Fibroblast of peridontal ligament (primary cell): ENCODE measurements around the gene WNT4.

Source experiments
- DNase-seq: peaks from one replicate; pipeline ENCODE4 v3.0.0-alpha.2; 2010; ENCODE audit errors: extremely low read depth

Gene WNT4

DNA sequence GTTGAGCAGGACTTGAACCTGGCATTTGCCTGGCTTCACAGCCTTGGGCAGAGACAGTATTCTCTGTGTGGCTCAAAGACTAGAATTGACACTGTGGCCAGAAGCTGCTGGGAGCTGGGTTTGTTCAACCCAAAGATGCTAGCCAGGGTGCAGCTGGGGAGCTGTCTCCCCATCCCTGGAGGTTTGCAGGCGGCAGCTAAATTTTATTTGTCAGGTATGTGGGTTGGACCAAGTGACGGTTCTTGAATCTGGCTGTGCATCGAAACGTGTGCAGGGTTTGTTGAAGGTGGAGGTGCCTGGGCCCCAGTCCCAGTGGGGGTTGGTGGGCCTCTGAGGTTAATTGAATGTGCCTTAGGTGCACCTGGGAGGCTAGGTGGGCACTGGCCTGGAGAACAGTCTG, 11.8 kb downstream of the WNT4 start:
- no peak for DNase-seq

DNA sequence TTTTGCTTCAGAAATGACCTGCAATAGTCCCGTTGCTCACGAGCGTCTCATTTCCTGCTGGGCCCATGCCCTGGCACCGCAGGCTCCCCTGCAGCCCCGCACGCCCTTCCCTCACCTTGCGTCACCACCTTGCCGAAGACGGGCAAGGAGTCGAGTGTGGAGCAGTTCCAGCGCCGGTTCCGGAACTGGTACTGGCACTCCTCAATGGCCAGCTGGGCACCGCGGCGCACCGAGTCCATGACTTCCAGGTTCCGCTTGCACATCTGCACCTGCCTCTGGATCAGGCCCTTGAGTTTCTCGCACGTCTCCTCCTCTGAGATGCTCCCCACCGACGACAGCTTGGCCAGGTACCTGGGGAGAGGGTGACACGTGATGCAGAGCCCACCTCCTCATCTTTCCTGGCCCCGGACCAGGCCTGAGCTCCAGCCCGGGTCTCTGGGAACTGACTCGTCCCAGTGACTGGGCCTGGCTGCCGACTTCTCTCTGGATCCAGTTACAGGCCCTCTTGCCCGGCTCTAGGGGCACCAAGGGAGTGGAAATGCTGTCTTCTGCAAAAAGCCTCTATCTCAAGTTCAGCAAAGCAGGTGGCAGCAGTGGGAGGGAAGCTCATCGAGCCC, 13.3 kb downstream of the WNT4 start:
- no peak for DNase-seq

DNA sequence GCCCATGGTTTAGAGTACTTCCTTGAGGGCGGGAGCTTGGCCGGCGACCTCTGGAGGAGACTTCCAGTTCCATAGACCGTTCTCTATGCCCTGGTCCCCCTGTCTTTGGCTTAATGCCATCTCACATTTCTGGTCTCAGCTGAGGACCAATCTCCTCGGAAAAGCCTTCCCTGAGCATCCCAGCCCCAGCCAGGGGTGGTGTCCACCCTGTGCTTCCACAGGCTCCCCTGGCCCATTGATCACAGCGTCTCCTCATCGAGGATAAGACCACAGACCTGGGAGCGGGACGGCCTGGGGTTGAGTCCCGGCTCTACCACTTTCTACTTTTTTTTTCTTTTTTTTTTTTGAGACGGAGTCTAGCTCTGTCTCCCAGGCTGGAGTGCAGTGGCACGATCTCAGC, 14.5 kb downstream of the WNT4 start:
- DNase-seq: no peak

DNA sequence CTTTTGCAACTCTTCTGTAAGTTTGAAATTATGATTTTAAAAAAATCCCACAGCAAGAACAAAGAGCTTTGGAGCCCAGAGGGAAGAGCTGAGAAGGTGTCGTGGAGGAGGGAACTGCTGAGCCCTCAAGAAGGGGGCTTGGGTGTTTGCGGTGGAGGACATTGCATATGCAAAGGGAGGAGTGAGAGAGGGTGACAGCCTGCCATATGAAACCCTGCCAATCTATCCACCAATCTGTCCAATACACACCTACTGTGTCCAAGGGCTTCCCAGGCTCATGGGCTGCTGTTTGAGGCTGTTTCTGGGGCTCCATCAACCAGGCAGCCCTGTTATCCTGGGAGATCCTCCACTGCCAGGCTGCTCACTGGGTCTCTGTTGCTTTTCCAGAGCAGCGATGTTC, 15.2 kb downstream of the WNT4 start:
- no peak for DNase-seq

DNA sequence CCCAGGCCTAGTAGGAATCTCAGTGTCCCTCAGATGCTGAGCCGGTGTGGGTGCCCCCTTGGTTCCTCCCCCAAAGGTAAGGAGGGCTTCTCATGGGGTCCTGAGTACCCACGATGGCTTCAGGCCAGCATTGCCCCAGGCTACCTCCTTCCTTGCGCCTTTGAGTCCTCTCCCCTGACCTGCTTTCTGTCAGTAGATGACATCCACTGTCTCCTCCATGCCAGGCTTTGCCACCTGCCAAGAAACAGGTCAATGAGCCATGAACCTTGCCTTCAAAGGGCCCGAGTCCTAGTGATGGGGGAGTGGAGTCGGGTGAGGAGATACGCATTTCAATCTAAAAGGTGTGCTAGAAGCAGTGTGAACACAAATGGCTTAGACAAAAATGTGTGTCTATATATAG, 15.6 kb downstream of the WNT4 start:
- DNase-seq: no peak

DNA sequence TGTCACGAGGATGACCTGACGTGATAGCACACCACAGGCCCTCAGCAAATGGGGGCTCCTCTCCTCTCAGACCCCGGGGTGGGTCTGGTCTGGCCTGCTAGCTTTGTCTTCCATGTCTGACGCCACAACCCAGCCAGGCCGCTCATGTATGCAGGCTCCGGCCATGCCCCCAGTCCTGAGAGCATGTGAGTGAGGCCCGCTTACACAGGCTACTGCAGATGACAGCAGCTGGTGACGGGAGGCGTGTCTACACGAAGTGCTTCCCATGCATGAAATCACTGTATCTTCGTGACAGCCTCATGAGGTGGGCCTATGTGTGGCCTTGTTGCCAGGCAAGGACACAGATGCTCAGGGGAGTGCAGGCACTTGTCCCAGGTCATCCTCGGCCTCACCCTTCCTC, 16.4 kb downstream of the WNT4 start:
- no peak for DNase-seq

DNA sequence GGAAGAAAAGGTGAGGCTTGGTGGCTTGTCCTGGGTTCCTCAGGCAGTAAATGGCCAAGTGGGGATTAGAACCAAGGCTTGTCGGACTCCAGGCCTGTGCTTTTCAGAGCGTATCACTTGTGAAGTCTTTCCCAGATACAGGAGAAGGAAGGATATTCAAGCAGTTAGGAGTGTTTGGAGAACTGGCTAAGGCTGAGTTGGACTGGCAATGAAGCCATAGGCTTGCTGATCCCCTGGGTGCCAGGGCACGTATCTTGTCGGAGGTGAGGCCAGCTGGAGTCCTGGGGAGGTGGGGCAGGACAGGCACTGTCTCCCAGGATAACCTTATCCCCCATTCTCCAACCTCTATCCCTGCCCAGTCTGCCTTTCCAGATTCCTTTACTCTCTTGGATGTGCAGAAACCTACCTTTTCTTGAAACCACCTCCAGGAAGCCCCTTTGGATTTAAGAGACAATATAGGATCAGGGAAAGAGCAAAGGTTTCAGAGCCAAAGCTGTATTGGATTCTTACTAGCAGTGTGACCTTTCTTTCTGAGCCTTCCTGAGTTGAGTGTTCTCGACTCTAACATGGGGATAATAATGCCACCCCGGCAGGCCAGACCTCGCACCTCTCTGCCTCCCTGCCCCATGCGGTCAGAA, 18.2 kb downstream of the WNT4 start:
- no peak for DNase-seq

DNA sequence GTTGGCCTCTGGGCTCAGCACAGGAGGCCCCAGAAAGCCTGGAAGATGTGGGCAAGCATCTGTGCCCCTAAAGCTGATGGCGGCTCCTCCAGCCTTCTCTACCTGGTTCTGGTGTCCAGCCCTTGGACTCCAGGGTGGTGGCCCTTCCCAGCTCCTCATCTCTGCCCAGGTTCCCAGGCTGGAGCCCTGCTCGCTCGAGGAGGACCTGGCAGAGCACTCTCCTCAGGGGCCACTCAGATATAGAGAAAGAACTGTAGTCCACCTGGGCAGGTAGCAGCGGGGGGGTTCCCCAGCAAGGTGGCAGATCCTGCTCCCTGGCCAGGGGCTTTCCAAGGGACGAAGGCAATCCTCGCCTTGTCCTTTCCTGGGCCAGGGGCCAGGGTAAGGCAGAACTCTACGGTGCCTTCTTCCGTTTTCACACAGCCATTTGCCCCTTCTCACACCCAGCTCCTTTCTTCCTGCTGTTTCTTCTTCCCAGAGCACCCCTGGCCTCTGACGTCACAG, 18.9 kb downstream of the WNT4 start:
- no peak for DNase-seq

DNA sequence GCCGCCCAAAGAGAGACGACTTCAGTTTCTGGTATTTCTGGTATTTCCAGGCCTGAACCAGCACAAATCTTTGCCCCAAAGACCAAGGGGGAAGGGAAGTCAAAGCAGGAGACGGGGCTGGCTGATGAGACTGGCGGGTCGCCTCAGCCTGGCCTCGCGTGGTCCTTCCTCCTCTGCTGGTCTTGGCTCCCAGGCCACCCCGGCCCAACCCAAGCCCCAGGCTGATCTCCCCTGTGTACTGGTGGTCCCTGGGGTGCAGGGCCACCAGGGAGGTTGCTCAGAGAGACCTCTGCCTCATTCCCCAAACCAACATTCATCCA, 19.9 kb downstream of the WNT4 start:
- no peak for DNase-seq

DNA sequence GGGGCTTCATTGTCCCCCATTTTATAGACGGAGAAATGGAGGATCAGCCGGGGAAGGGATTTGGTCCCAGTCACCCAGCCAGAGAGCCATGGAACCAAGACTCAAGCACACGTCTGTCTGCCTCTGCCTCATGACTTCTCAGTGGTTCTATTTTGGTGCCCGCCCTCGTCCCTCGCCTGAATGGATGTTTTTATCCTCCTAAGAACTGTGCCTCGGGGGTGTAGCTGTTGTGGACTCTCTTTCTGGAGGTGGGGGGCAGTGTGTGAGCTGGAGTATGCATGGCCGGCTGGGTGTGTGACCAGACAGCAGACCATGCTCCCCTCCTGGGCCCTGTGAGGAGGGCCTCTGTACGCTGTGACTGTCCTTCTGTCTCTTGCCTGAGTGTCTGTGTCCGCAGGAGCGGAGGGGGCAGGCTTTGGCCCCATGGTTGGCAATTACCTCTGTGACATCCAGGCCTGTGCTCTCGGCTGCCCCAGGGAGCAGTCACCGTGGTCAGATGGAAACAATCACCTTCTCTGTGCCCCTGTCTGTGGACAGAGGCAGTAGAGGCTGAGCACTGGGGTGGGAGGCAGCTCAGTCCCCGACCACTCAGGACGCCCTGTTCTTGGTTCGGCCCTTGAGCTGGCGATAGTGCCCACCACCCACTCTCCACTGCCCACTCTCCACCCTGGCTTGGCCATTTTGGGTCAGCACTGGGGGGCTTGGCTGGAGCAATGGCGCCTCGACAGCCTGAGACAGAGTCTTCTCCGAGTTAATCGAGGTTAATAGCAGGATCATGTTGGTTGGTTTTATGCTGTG, 20.4 kb downstream of the WNT4 start:
- DNase-seq: no peak

DNA sequence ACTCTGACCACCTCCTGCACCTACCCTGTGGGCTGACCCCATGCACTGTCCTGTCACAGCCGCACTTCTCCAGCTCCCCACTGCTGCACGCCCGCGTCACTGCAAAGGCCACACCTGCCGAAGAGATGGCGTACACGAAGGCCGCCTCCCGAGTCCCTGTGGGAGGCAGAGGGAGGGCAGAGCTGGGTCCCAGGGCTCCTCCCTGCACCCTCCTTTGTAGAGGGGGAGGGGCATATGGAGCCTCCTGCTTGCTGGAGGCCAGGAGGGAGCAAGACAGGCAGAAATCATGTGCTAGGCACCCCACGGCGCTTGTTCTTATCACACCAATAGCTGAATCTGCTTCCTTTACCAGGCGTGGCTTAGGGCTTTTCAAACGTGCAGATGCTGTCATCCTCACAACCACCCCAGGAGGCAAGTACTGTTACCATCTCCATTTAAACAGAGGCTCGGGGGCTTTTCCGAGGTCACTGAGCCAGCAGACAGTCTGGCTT, 21.4 kb downstream of the WNT4 start:
- DNase-seq: no peak

DNA sequence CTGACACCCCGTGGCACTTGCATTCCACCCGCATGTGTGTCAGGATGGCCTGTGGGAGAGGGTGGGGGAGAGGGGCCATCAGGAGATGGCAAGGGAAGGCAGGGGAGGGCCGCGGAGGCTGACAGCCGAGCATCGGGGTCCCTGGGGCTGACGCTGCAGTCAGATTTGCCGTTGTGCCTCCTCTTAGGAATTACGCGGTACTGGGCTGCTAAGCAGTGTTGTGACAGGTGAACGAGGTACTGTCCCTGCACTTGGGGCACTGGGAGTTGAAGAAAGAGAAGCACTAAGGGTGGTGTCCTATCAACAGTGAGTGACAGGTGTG, 22.5 kb downstream of the WNT4 start:
- no peak for DNase-seq

DNA sequence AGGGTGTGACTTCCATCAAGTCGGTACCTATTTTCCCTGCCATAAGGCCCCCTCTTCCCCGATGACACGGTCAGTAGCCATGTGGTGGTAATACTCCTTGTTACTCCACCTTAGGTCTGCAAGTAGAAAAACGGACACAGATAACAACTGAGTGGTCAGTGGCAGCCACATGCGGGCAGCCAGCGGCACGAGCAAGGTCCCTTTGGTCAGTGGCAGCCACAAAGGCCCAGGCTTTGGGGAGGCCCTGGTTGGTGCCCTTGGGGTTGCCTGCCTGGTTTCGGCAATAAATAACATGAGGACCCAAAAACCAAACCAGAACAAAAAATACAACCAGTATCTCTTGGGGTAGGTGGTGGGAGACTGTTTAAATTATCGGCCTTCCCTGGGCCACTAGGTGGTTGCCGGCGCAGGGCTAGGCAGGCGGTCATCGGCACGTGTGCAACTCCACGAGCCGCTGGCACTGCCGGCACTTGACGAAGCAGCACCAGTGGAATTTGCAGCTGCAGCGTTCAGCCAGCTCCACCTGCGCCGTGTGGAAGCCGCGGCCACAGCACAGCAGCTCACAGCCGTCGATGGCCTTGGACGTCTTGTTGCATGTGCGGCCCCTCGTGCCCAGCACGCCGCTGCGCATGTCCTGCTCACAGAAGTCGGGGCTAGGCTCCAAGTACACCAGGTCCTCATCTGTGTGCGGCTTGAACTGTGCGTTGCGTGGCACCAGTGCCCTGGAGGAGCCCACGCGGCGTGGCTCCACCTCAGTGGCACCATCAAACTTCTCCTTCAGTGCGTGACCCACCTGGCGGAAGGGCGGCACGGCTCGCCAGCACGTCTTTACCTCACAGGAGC, 23.1 kb downstream of the WNT4 start:
- DNase-seq: no peak

DNA sequence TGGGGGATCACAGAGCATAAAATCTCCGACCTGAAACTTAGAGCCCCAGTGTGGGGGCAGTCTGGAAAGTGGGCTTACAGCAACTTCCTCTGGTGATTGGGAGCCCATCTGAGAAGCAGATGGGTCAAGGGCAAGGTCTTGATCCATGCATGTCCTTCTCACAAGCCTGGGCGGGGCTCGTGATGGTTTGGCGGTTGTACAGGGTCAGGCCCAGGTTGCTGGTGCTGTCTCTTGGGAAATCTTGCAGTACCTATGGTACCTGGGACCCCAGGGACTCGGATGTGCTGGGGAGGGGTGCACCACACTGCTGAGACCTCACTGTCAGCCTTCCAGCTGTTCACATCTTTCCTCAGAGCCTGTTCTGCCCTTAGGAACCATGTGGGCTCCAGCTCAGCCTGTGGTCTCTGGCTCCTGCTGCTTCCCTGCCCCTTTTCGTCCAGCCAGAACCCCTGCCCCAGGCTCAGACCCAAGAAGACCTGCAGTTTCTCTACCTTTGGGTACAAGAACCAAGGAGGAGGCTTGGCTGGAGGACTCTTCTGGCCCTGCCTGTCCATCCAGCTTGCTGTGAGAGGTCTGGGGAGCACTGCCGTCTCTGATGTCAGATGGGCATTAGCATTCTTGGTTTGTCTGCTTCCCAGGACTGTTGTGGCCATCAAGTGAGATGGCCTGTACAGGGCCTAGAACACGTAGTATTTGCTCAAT, 24.5 kb downstream of the WNT4 start:
- no peak for DNase-seq

DNA sequence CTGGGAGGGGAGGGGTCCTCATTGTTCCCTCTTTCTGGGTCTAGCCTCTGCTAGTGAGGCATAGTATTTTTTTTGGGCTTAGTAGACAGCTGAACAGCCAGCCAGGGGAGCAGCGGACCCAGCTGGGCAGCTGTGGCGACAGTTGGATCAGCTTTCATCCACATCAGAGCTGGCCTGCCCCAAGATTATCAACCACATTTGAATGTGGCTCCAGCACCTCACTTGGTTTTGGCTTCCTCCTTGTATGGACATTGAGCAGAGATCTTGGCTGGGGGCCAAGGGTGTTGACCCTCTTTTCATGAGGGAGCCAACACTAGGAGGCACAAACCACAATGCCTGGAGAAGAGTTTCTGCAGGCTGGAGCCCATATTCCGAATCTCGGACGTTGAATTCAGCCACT, 25.0 kb downstream of the WNT4 start:
- peak; percentile 19 for DNase-seq

DNA sequence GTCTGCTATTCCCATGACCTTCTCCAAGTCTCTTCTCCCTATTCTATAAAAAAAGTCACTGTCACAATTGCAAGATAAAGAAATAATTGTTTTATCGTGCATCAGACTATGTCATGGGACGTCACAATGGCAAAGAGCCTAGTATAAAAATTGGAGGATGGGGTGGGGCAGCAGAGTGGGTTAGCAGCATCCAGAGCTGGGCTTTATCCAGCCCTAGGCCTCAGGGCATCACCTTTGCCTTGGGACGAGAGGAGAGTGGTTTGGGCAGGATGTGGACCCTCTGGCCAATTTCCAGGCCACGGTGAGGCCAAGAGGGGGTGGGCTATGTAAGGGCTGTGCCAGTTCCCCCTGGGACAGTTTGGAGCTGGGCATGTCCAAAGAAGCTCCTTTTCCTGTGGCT, 25.7 kb downstream of the WNT4 start:
- DNase-seq: no peak

DNA sequence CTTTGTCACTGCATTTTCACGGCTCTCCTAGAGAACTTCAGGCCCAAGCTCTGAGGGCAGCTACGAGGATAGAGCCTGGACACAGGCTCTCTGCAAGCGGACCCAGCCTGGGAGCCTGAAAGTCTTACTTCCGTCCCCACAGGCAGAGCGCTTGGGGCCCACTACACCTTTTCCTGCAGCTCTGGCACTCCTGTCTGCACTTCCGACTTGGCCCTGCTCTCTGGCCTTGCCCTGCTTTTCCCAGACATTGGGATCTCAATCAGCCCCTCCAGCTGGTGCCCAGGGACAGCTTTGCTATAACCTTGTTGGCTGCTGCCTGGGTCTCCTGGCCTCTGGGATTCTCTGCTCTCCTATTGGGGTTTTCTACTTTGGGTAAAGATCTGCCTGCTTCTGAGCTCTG, 27.6 kb downstream of the WNT4 start:
- no peak for DNase-seq

DNA sequence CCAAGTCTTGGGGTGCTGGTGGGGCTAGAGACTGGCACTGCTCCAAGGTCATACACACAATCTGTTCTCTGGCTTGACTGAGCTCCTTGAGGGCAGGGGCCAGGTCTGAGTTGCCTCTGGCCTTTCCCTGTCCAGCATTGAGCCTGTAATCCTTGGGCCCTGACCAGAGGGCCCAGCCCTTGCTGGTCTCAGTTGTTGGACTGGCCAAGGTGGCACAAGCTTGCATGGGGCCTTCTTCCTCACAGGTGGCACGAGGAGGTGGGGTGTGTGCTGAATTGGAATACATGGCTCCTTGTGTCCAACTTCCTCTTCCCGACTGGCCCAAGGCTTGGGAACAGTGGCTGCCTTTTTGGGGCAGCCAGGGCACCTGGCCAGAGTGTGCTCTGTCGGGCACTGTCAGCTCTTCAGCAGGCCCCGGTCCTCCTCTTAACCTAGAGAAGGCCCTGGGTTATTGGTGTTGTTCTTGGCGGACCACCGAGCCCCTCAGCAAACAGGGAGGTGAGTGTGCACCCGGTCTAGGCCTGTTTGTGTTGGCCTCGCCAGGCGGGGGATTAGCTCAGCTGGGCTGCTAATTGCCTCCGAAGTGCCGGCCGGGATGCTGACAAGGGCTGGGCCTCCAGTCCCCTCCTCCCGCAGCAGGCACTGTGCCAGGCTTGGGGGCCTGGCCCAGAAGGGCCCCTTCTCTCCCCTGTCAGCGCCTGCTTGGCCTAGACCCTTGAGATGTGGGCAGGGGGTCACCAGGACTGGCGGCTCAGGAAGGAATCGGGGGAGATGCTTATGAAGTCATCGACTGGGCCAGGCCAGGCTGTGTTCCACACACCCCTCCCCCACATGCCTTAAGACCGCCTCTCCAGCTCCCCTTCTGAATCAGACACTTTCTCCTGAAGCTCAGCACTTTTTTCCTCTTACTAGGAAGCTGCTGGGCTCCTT, 28.5 kb downstream of the WNT4 start:
- DNase-seq: peak; percentile 23

DNA sequence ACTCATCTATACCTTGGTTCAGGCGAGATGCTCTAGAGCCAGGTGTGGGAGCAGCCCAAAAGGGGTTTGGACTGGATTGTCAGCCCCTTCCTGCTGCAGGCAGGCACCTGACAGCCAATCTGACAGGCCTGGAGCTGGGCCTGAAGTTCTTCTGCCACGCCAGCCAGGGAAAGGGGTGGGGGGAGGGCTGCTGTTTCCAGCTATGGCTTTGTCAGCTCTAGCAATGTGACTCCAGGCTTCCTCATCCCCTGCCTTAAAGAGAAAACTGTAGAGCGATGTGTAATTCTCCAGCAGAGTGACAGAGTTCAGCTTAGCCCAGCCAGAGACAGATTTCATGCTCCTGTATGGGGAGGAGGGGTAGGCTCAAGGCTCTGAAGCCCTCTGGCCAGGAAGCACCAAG, 30.3 kb downstream of the WNT4 start:
- no peak for DNase-seq

DNA sequence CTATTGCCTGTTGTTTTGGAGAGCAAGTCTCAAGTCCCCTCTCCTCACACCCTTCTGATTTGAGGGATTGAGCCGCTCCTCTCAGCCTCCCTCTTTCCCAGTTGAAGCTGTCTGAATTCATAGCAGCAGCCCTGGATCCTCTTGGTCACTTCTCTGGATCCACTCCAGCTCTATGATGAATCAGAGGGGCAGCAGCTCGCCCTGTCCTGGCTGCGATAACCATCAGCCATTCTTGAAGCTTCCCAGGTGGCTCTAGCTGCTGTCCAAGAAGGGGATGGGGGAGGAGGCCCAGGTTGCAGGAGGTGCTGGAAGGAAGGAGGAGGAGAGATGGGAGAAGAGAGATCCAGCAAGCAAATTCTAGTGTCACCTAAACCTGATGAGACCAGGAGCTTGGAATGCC, 31.3 kb downstream of the WNT4 start:
- DNase-seq: peak; percentile 25

DNA sequence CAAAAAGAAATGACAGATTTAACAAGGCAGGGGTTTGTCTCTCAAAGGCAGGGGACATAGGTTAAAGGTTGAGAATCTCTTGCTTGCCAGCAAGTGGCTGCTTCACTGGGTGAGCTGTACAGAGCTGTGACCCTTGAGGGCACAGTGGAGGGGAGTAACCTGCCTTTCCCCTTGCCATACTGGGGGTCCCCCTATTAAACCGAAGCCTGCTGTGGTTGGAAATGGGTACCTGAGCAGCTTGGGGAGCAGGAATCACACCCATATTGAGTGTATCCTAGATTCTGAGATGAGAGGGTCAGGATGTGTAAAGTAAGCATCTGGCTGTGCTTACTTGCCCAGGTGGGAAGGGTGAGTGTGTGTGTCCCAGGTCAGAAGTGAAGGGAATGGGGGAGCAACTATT, 31.8 kb downstream of the WNT4 start:
- DNase-seq: no peak
